GM15510 (cell line): Measurements from ENCODE around the gene DYRK4.

Experiments used
- POLR2A ChIP-seq: IDR thresholded peaks from 3 replicates; pipeline ENCODE4 v1.6.1; 2011; ENCODE audit warnings: borderline replicate concordance; ENCODE audit not compliant: insufficient read length; ENCODE audit errors: extremely low read depth

The DYRK4 gene

DNA sequence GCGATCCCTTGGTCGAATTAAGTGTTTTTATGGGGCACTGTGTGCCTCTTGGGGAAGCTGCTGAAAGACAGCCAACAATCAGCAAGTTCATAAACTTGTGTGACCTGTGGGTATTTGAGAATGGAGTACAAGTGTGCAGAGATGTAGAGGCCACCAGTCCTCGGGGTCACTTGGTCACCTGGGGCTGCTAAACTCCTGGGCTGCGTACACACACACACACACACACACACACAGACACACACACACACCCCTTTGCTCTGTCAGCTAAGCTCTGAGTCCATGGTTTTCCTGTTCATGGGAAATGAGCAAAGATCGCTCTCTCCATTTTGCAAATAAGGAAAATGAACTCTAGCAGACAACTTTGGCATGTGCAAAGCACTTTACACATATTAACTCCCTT is 24.5 kb downstream of the DYRK4 start:
- TF ChIP-seq POLR2A: no peak

DNA sequence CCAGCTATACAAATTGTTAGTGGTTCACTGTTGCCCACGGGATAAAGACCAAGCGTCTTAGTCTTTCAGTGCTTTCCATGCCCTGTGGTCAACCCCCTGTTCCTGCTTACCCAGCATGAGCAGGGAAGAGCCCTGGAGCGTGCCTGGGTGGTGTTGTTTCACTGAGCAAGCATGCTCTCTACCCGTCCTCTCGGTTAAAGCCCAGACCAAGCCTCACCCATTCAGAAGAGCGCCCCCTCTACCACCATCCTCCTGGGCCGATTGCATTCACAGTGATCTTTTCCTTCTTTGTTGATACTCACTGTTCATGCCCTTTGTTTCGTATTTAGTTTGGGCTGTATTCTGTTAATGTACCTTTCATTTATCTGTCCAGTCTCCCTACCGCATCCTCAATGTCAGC is 25.1 kb downstream of the DYRK4 start:
- no peak for TF ChIP-seq POLR2A

DNA sequence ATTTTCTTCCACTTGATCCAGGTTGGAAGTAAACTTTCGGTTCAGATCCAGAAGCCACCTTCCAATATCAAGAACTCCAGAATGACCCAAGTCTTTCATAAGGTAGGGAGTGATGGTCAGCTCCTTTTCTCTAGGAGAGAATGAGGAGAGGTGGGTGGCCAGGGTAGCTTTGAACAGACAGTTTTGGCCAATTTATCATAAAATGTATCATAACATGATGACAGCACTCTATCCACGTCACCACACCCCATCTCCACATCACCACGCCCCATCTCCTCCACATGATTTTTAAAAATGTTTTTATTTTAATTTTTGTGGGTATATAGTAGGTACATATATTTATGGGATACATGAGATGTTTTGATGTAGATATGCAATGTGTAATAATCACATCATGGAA is 26.9 kb downstream of the DYRK4 start:
- TF ChIP-seq POLR2A: no peak

DNA sequence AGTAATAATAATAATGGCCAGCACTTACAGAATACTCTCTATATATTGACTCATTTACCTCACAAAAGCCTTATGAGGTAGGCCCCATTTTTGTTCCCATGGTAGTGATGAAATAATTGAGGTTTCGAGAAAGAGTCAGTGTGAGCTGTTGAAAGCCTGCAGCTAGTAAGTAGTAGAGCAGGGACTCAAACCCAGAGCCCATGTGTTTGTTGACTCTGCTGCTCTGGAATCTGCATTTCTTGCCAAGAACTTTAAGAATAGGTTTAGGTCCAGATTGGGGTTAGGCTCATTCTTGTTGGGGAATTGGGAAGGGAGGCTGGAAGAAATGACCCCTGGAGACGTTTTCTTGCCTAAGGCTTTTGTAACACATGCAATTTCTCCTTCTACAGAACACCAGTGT is 27.9 kb downstream of the DYRK4 start:
- no peak for TF ChIP-seq POLR2A

DNA sequence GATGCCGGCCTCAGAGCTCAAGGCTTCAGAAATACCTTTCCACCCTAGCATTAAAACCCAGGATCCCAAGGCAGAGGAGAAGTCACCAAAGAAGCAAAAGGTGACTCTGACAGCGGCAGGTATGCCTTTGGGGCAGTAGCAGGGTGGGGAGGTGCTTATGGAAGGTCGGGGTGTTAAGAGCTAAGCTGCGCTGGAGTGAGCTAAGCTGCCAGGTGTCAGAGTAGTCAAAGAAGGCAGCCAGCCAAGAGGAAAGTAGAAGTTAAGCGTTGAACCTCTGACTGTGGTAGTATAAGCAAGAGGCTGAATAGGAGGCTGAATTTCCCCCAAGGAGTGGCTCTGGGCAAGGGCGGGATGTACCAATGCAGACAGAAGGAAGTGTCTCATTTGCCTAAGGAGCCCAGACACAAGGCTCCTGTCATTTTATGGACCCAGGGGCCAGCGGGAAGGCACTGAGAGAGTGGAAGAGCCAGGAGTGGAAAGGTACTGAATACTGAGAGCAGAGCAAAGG is 29.2 kb downstream of the DYRK4 start:
- TF ChIP-seq POLR2A: no peak

DNA sequence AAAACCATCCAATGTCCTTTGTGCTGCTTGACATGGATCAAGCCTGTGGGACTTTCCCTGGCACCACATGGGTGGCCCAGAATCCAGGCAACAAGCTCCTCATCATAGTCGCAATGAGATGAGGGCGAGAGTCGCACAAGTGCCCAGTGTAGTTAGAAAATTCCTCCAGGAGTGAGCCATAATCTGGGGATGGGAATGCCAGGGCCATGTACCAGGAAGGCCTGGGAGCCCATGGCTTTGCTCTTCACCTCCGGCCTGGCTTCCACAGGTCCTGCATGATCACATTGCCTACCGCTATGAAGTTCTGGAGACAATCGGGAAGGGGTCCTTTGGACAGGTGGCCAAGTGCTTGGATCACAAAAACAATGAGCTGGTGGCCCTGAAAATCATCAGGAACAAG is 33.9 kb downstream of the DYRK4 start:
- no peak for TF ChIP-seq POLR2A

DNA sequence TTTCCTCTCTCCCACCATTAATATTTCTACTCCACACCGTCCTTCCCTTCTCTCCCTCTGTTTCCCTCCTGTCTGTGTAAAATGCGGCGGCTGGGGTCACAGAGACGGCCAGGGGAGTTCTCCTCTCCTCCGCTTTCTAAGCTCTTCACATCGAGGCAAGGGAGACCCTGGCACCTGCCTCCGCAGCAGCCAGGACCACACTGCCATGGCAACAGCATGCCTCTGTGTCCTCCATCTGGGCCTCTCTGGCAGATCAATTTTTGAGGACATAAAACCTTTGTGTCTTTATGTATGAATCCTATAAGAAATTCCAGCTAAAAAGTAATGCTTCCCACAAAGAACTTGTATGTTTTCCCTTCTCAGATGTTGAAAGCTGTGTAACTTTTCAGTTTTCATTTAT is 41.4 kb downstream of the DYRK4 start:
- TF ChIP-seq POLR2A: no peak

DNA sequence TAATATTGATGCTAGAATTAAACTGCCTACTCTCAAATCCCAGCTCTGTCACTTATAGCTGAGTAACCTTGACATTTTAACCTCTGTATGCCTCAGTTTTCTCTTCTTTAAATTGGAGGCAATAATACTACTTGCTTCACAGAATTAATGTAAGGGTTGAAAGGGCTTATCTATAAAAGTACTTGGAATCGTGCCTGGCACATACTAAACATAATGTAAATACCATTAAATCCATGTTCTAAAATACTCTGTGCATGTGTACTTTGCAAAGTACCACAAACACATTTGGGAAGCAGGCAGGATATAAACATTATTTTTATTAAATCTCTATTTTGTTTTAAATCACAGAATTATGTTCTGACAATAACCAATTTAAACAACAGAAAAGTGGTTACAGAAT is 41.9 kb downstream of the DYRK4 start:
- TF ChIP-seq POLR2A: no peak

DNA sequence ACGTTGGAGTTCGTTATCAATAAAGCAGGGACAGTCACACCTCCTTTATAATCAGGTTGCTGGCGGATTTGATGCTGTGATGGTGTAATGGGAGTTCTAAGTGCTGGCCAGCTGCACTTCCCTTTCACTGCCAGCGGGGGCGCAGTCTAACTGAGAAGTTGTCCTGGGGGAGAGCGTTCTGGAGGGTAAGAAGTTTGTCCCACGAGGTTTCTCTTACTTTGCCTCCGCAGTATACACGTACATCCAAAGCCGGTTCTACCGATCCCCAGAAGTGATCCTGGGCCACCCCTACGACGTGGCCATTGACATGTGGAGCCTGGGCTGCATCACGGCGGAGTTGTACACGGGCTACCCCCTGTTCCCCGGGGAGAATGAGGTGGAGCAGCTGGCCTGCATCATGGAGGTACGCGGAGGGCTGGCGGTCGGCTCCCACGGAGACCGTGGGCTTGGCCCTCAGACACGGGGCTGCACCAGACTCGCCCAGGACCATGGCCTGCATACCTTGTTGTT is 42.7 kb downstream of the DYRK4 start:
- TF ChIP-seq POLR2A: peak; percentile 61

DNA sequence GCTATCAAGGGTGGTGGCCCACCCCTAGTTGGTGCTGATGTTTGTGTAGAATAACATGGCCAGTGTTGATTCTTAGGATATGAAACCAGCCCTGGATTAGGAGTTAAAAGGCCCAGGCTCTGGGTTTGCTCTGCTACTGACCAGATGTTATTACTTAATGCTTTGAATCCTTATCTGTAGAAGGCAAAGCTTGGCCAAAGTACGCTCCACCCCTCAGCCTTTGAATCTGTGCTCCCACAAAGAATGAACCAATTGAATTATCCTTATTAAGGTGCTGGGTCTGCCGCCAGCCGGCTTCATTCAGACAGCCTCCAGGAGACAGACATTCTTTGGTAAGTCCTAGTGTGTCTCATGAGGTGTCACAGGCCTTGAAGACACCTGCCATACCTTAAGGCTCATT is 45.0 kb downstream of the DYRK4 start:
- no peak for TF ChIP-seq POLR2A

DNA sequence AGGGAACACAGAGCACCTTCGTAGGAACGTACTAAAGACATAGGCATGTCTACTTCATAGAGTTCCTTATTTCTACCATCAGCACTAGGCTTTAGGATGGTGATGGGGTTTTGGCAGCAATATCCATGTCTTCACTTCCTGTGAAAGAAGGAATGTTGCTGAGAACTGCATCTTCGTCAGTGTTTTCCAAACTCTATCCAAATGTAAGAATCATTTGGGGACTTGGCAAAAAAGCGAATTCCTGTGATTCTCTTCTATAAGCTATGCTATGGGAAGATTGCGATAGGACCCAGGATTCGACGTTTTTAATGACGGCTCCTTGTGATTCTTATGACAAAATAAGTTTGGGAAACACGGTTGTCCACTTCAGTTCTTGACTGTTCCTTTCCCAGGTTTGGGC is 47.1 kb downstream of the DYRK4 start:
- no peak for TF ChIP-seq POLR2A

DNA sequence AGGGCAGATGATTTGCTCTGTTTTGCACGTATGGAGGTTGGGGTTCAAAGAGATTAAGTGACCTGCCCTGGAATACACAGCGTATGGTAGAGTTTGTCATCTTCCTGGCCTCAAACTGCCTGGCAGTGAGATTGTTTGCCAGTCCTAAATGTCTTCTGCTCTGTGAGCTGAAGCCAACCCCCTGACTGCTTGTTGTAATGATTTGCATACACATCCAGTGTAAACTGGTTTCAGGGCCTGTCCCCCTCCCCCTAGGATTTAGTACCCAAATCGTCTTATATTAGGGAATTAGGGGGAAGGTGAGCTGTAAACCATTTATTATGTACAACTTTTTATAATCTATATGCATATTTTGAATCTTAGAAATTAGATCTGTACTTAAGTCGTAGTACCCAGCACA is 48.5 kb downstream of the DYRK4 start:
- TF ChIP-seq POLR2A: no peak

DNA sequence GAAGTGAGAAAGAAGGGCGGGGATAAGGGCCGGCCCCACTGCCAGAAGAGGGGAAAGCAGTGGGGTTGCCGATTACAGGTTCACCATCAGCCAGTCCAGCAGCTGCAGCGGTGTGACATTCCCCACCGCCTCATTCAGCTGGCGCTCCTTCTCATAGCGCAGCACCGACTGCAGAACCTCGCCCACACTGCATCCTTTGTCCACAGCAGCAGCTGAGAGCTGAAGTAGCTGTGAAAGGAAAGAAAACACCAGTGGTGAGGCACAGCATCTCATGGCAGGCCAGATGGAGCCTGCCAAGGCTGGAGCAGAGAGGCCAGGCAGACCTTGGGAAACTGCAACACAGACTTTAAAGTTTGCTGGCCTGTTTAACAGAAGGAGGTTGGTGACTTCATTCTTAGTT is 53.7 kb downstream of the DYRK4 start:
- TF ChIP-seq POLR2A: no peak

DNA sequence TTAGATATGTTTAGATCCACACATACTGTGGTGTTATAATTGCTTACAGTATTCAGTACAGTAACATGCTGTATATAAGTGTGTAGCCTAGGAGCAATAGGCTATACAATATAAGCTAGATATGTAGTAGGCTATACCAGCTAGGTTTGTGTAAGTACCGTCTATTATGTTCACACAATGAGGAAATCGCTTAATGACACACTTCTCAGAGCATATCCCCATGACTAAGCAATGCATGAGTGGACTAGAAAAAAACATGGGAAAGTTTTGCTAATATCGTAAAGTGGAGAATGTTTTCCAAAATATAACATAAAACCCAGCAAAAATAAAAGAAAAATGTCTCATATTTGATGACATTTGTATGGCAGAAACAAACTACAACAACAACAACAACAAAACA is 59.5 kb downstream of the DYRK4 start:
- no peak for TF ChIP-seq POLR2A

DNA sequence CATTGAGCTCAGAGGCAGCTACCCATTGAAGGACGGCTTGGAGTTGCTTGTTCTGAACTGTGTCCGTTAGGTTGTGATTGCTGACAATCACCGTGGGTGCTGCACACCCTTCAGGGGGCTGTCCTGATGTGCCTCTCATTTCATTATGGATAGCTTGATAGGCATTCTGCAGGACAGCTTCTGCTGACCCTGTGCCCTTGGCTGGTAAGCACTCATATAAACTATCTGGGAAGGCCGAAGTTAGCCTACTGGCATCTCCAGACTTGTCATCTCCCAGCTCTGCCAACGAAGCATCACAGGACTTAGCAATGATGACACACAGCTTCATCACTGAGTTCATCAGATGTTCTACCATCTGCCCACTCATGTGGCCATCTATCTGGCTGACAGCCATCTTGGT is 64.5 kb downstream of the DYRK4 start:
- no peak for TF ChIP-seq POLR2A

DNA sequence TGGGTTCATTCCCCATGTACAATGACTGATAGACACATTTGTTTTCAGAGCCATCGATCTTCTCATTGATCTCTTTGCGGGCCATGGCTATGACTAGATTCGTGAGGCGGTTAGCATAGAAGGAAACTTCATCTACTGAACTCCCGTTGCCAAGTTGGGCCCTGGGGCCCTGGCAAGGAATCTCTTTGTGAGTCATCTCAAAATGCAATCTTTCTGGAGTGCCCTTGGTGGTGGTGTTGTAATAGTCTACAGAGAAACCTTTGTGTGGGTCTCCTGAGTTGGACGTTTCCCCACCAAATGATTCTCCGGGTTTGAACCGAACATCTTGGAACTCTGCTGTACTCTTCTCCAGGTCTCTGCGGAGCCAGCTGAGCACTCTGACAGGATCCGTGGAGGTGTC is 66.4 kb downstream of the DYRK4 start:
- no peak for TF ChIP-seq POLR2A

DNA sequence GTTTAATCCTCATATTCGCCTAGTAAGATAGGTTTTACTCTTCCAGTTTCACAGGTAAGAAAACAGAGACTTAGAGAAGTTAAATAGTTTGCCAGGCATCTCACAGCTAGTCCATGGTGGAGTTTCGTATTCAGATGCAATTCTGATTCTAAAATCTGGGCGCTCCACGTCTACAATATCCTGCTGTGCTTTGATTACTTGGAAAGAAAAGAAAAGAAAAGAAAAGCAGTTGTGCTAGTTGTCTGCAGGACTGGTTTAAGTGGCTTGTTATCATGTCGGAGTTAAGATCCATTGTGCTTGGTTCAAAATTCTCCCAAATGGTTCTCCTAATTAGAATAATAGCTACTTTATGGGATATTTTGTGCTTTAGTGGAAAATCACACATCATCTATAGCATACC is 68.3 kb downstream of the DYRK4 start:
- no peak for TF ChIP-seq POLR2A

DNA sequence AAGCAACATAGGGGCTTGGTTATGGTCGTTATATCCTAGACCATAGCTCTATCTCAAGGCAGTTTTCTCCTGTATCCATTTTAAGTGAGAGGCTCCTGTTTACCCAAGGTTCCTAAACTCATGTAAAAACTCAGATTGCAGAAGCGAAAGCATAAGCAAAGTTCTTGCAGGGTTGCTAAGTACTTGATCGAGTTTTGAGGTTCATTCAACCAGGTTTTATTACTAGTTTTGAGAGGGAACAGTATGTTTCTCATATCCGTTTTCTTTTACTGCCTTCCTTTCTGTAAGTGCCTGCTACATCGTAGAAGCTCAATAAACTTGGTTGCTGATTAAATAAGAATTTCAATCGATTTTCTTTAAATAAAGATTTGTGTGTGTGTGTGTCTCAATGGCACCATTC is 81.7 kb downstream of the DYRK4 start:
- no peak for TF ChIP-seq POLR2A

DNA sequence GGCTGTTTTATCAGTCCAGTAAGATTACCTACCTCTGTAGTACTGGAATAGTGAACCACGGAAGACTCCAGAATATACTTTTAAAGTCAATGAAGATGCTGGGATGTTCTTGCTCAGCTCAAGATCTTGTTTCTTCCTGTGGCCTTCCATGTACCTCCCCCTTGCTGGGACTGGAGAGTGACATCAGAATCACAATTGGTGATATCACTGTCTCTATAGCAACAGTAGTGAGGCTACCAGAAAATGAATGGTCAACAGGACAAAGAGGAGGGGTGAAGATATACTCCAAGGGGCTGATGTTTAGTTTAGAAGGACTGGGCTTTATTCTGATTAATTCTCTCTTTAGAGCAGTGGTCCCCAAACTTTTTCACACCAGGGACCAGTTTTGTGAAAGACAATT is 83.0 kb downstream of the DYRK4 start:
- TF ChIP-seq POLR2A: no peak

DNA sequence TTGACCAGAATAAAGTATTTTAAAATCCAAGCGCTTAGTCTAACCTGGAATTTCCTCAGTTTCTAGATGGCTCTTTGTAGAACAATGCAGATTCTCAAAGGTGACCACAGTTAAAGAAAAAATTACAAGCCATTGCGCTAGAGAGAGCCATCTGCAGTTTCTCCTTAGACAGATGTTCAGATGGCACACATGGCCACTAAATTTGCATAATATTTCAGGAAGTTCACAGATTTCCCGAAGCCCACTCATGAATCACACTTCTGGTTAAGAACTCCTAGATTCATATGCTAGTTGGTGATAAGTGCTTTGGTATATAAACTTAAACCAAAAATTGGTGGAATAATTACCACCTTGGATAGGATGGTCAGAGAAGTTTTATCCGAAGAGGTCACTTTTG is 86.1 kb downstream of the DYRK4 start:
- TF ChIP-seq POLR2A: no peak
